Measurements from ENCODE around the gene EIF1AD.
"Not testable (repeated sequence)": the region's sequence is repeated elsewhere in the genome, so short reads cannot be mapped to it uniquely, and the experiment has no call there.

EIF1AD gene

GRCh38 chr11:66001942-66002647 lies at the start of gene EIF1AD, which contains the start of gene BANF1:
Gene EIF1AD, minus strand, starts transcription at chr11:66002157. Its CDS starts 1,768 bp downstream, at chr11:66000389.
Gene BANF1, plus strand, starts transcription at chr11:66002503. Its CDS starts 748 bp downstream, at chr11:66003251.
- FAIRE-seq = no peak

GRCh38 chr11:66051371-66051765 lies 49.4 kb upstream of the EIF1AD start:
- FAIRE-seq = no peak

- no peak for FAIRE-seq
Measured at GRCh38 chr11:66050581-66051231, 48.7 kb upstream of the EIF1AD start.

GRCh38 chr11:66048547-66049323 lies 46.8 kb upstream of the EIF1AD start, which contains the start of gene GAL3ST3:
Gene GAL3ST3, minus strand, starts transcription at chr11:66049161. Its CDS starts 3,746 bp downstream, at chr11:66045415.
- no peak for FAIRE-seq

- no peak for FAIRE-seq
Measured at GRCh38 chr11:66047541-66048365, 45.8 kb upstream of the EIF1AD start.

- FAIRE-seq = no peak
Measured at GRCh38 chr11:66046901-66047300, 44.9 kb upstream of the EIF1AD start.

GRCh38 chr11:66045177-66045639 lies 43.3 kb upstream of the EIF1AD start:
- no peak for FAIRE-seq

GRCh38 chr11:66044757-66045156 lies 42.8 kb upstream of the EIF1AD start:
- FAIRE-seq = no peak

- FAIRE-seq = no peak
Measured at GRCh38 chr11:66042996-66043906, 41.3 kb upstream of the EIF1AD start.

- FAIRE-seq = no peak
Measured at GRCh38 chr11:66042227-66042995, 40.5 kb upstream of the EIF1AD start.

GRCh38 chr11:66039765-66040164 lies 37.8 kb upstream of the EIF1AD start:
- no peak for FAIRE-seq

- FAIRE-seq = no peak
Measured at GRCh38 chr11:66037327-66037726, 35.4 kb upstream of the EIF1AD start.

- FAIRE-seq = no peak
Measured at GRCh38 chr11:66036334-66036710, 34.4 kb upstream of the EIF1AD start.

GRCh38 chr11:66035653-66036333 lies 33.8 kb upstream of the EIF1AD start:
- no peak for FAIRE-seq

- no peak for FAIRE-seq
Measured at GRCh38 chr11:66032957-66033735, 31.2 kb upstream of the EIF1AD start.

GRCh38 chr11:66026017-66026529 lies 24.1 kb upstream of the EIF1AD start, which contains the start of gene CATSPER1:
Gene CATSPER1, minus strand, starts transcription at chr11:66026479. Its CDS starts 100 bp downstream, at chr11:66026379.
- no peak for FAIRE-seq

GRCh38 chr11:66023186-66023440 lies 21.2 kb upstream of the EIF1AD start:
- not testable (repeated sequence) for FAIRE-seq

- FAIRE-seq = no peak
Measured at GRCh38 chr11:66022401-66023185, 20.6 kb upstream of the EIF1AD start.
